ENCODE data around the gene PITX2.

PITX2 gene

DNA sequence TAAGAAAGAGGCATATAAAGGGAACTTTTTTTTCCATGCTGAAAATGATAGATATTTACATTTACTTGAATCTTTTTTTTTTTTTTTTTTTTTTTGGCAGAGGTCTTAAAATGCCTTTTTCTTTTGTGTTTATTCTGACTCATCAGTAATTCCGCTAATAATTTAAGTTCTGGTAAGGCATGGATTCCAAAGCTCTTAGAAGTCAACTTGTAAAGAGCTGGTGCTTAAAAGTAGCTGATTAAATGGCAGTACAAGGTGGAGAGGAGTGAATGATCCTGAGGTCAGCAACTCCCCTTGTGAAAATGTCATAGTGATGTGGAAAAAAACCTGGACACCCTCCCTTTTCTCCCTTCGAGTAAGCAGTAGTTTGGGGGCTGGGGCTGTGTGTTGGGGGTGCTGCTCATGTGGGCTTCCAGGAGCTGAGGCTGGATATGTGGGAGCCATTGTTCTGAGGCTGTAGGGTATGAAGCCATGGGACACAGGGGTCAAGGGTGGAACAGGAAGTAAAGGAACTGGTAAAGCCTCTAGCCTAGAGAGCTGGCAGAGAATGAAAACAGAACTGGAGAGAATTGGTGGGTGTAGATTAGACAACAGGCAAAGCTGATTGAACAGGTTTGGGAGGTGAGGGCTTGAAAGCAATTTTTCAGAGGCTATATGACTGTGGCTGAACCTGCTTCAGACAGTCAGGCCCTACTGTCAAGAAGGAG lies 41.0 kb upstream of the PITX2 start:
- DNase-seq (ENCODE audit: insufficient read length, low spot score) (no peak), FAIRE-seq (no peak)
- TF ChIP-seq, protein P1, sequence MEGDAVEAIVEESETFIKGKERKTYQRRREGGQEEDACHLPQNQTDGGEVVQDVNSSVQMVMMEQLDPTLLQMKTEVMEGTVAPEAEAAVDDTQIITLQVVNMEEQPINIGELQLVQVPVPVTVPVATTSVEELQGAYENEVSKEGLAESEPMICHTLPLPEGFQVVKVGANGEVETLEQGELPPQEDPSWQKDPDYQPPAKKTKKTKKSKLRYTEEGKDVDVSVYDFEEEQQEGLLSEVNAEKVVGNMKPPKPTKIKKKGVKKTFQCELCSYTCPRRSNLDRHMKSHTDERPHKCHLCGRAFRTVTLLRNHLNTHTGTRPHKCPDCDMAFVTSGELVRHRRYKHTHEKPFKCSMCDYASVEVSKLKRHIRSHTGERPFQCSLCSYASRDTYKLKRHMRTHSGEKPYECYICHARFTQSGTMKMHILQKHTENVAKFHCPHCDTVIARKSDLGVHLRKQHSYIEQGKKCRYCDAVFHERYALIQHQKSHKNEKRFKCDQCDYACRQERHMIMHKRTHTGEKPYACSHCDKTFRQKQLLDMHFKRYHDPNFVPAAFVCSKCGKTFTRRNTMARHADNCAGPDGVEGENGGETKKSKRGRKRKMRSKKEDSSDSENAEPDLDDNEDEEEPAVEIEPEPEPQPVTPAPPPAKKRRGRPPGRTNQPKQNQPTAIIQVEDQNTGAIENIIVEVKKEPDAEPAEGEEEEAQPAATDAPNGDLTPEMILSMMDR (IDR thresholded peaks at IDR 0.05; ENCODE audit: insufficient read depth, missing control alignments), result no peak

DNA sequence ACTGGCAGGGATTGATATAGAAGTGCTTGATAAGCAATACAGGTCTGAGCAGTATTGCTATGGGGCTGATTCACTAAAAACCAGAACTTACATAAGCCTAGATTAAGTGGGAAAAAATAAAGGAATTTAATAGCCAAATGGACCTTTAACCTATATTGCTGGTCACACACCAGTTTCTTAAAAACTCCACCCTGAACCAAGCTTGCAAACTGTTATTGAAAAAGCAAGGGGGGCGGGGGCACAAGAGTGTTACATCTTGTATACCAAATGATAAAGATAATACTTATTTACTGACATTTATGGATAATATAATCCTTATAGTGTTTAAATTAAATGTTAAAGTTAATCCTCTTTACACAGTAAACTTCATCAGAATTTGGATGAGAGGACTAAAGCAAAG lies 40.3 kb upstream of the PITX2 start:
- DNase-seq (ENCODE audit: insufficient read length, low spot score) (no peak), FAIRE-seq (no peak)
- TF ChIP-seq, protein P1 (IDR thresholded peaks at IDR 0.05; ENCODE audit: insufficient read depth, missing control alignments), result no peak

DNA sequence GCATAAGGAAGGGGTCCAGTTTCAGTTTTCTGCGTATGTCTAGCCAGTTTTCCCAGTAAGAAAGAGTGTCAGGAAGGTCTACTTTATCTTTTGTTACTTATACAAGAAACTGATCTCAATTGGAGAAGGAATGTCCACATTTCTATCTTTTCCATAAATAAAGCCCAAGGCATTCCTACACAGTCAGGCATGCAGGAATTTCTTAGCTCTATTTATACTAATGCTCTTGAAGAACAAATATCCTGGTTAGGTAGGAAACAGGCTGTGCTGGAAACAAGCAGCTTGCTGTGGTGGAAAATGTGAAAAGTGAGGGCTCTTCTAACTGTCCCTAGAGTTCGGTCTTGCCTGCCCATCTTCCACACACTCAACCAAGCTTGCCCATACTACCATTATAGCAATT lies 37.9 kb upstream of the PITX2 start:
- no peak for DNase-seq (ENCODE audit: insufficient read length, low spot score)
- FAIRE-seq, result no peak
- TF ChIP-seq, protein P1 (IDR thresholded peaks at IDR 0.05; ENCODE audit: insufficient read depth, missing control alignments), result no peak

DNA sequence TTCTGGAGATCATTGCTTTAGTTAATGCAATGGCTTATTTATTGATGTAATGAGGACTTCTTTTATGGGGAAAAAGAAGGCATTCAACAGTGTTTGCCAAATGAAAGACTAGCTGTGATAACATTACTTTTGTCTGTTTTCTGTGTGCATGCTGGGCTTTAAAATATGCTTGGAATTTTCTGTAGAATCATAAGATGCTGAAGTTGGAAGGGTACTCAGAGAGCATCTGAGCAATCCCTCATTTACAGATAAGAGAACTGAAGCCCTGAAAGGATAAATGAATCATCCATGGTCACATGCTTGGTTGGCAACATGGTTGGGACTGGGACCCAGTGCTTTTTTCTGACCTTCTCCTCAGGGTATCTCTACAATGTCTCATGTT lies 31.4 kb upstream of the PITX2 start:
- no peak for FAIRE-seq
- TF ChIP-seq, protein P1 (IDR thresholded peaks at IDR 0.05; ENCODE audit: insufficient read depth, missing control alignments), result no peak
- no peak for DNase-seq (ENCODE audit: insufficient read length, low spot score)

DNA sequence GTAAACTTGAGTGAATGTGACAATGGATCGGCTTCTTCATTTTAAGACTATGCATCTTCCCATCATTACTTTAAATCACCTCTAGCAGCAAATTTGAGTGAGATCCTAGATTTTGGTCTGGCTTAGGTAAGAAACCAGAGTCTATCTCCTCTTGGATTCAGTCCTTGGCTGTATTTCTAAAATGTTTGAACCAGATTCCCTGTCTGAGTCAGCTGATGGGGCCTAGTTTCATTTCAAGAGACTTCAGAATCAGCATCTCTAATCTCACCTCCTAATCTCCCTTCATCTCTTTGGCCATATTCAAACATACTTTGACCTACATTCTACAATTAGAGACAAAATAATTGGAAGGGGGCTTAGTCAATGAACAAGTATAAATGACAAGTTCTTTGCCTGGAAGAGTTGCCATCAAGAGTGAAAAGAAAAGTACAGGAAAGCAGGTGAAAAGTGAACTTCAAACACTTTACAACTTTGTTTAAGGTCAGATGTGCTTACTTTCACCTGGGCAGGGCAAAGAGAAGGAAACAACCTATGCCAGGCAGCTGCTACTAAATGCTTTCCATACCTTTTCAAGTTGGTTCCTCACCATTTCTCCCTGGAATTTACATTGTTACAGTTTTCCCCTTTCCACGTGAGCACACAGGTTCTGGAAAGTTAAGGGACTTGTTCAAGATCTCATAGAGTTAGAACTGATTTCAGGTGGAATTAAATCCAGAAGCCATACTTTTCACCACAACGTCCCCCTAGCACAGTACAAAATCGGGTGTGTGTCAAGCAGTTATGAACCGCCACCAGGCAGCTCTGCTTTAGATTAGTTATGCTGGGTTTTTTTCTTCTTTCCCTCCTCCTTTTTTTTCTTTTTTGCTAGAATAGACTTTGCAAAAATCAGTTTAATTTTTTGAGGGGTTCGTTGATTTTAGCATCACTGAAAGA lies 30.7 kb upstream of the PITX2 start:
- no peak for DNase-seq (ENCODE audit: insufficient read length, low spot score)
- TF ChIP-seq, protein P1 (IDR thresholded peaks at IDR 0.05; ENCODE audit: insufficient read depth, missing control alignments), result no peak
- no peak for FAIRE-seq

DNA sequence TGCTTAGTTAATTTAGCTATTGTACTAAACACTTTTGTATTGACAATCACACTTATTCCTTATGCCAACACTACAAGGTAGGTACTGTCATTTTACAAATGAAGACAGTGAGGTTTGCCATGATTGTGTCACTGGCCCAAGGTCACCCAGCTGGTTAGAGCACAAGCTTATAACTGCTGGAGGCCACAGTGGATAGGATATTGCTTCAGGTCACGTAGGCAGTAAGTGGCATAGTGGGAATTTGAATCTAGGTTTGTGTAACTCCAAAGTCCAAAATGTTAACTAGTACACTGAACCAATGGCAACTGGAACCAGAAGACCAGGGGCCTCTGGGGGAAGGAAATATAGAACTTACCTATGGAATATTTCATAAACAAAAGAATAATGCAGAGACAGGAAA lies 21.1 kb upstream of the PITX2 start:
- FAIRE-seq (no peak), DNase-seq (ENCODE audit: insufficient read length, low spot score) (no peak)
- TF ChIP-seq, protein P1 (IDR thresholded peaks at IDR 0.05; ENCODE audit: insufficient read depth, missing control alignments), result no peak

DNA sequence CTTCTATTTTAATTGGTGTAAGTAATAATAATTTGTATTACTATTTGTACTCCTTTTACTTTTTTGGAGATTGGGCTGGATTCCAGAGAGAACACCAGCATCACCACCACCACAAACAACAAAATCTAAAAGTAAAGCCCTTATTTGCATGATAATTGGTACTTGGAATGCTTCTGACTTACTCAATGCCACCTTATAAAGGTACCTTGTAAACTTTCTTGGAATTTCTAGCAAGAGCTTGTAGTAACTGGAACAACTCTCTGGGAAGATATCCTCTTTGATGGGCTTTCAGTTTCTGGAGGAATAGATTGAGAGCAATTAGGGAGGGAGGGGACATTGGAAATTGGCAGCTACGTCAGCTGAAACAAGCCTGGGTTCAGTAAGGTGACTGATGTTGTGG lies 20.2 kb upstream of the PITX2 start:
- no peak for FAIRE-seq
- TF ChIP-seq, protein P1 (IDR thresholded peaks at IDR 0.05; ENCODE audit: insufficient read depth, missing control alignments), result no peak
- no peak for DNase-seq (ENCODE audit: insufficient read length, low spot score)
